ENCODE data around the gene CEP126. TPM values are rescaled to one million over a fixed set of nuclear protein-coding genes. Genes with fewer than 3 reads are reported as not detected.

The CEP126 gene
- total and polyA plus RNA-seq, 2 donors (not counting 3 experiments of a cell fraction or from before 2014, with no cell fraction given) = 3.6 to 9.1 TPM

GRCh38 chr11:102036757-102037156 is 121.9 kb downstream of the CEP126 start:
- H3K9me1 ChIP-seq (replicated peaks; ENCODE audit: control insufficient read depth, extremely low read depth, insufficient read depth, low read length) = no peaks in the 10 kb centered on the region
- intact Hi-C loops (cut with micrococcal nuclease) (no loop called here), dilution Hi-C loops (cut with MboI; ENCODE audit: extremely low pct_ligation_motif_present, low sequenced_read_pairs) (no loop called here)
- no peak overlapping the region for H3K27ac ChIP-seq (ENCODE audit: insufficient read depth, low read depth, low read length)
- CTCF ChIA-PET = no interaction called here
- no peaks in the 10 kb centered on the region for H3K4me1 ChIP-seq (ENCODE audit: control insufficient read depth, extremely low read depth, insufficient read depth, low read length)
- no peaks in the 10 kb centered on the region for H4K20me1 ChIP-seq (replicated peaks; ENCODE audit: control insufficient read depth, extremely low read depth, insufficient read depth, low read length)
- peaks cover 0 to 2% of the 10 kb centered on the region in 2 experiments for H3K27me3 ChIP-seq (ENCODE audit: control insufficient read depth in 2 of 2, insufficient read depth in 2 of 2, low read length in 2 of 2)
- no peaks in the 10 kb centered on the region for H3K9me3 ChIP-seq (replicated peaks; ENCODE audit: control insufficient read depth, insufficient read depth, low read length)
- no peak overlapping the region for H3K4me3 ChIP-seq (replicated peaks in 1 of 3; ENCODE audit: insufficient read depth in 1 of 3, low read depth in 1 of 3, low read length in 3 of 3)
- H3K4me2 ChIP-seq (ENCODE audit: insufficient read depth, low read length) = no peak overlapping the region
- H3K9ac ChIP-seq (replicated peaks; ENCODE audit: extremely low read depth, insufficient read depth, low read length) = no peak overlapping the region
- TF ChIP-seq, protein P1, sequence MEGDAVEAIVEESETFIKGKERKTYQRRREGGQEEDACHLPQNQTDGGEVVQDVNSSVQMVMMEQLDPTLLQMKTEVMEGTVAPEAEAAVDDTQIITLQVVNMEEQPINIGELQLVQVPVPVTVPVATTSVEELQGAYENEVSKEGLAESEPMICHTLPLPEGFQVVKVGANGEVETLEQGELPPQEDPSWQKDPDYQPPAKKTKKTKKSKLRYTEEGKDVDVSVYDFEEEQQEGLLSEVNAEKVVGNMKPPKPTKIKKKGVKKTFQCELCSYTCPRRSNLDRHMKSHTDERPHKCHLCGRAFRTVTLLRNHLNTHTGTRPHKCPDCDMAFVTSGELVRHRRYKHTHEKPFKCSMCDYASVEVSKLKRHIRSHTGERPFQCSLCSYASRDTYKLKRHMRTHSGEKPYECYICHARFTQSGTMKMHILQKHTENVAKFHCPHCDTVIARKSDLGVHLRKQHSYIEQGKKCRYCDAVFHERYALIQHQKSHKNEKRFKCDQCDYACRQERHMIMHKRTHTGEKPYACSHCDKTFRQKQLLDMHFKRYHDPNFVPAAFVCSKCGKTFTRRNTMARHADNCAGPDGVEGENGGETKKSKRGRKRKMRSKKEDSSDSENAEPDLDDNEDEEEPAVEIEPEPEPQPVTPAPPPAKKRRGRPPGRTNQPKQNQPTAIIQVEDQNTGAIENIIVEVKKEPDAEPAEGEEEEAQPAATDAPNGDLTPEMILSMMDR (IDR thresholded peaks at IDR 0.05; ENCODE audit: extremely low read depth in 1 of 2, insufficient read depth in 1 of 2, low read depth in 1 of 2, low read length in 2 of 2) = no peak
- no peak for TF ChIP-seq EZH2 (IDR thresholded peaks at IDR 0.05; ENCODE audit: borderline replicate concordance, low read depth, low read length, severe bottlenecking)
- no peak for TF ChIP-seq GATA2 (IDR thresholded peaks at IDR 0.05; ENCODE audit: insufficient read depth, insufficient read length, low read depth, low read length)
- TF ChIP-seq, protein P2, sequence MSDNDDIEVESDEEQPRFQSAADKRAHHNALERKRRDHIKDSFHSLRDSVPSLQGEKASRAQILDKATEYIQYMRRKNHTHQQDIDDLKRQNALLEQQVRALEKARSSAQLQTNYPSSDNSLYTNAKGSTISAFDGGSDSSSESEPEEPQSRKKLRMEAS (IDR thresholded peaks at IDR 0.05; ENCODE audit: insufficient read depth, insufficient read length) = no peak
- no peak for TF ChIP-seq POLR2A (IDR thresholded peaks at IDR 0.05; ENCODE audit: low read depth, low read length)
- TF ChIP-seq MYC (IDR thresholded peaks at IDR 0.05; ENCODE audit: low read depth, low read length) = no peak
- no peak for TF ChIP-seq FOS (IDR thresholded peaks at IDR 0.05; ENCODE audit: borderline replicate concordance, insufficient read depth, low read length)
- no peaks in the 10 kb centered on the region for H3K36me3 ChIP-seq (ENCODE audit: control insufficient read depth in 2 of 2, extremely low read depth in 1 of 2, insufficient read depth in 2 of 2, low read length in 2 of 2)
- no peak for DNase-seq (ENCODE audit: low read depth, low spot score)
- no TSS peak for BruUV-seq (replicated peaks)
- no peak overlapping the region for H2AFZ ChIP-seq (ENCODE audit: low read depth, low read length)
- POLR2A ChIA-PET = no interaction called here
- no peaks in the 10 kb centered on the region for H3K79me2 ChIP-seq (ENCODE audit: control insufficient read depth, insufficient read depth, low read length)
- no peak for FAIRE-seq
